NCI-H510A (cell line): ENCODE data around the gene ADPGK.
"Not testable (repeated sequence)": the region's sequence is repeated elsewhere in the genome, so short reads cannot be mapped to it uniquely, and the experiment has no call there.

Source experiments
- DNase-seq: peaks from one replicate; lab custom pipeline; 2025; lab: John Stamatoyannopoulos, UW

The ADPGK gene

GRCh38 chr15:72749700-72750099, 33.9 kb downstream of the ADPGK start:
- DNase-seq, result no peak

GRCh38 chr15:72740219-72740618, 43.3 kb downstream of the ADPGK start:
- DNase-seq, result no peak

- no peak for DNase-seq
These were observed 45.8 kb downstream of the ADPGK start for GRCh38 chr15:72737723-72738122.

GRCh38 chr15:72737061-72737460, 46.5 kb downstream of the ADPGK start:
- no peak for DNase-seq

GRCh38 chr15:72735111-72735510, 48.4 kb downstream of the ADPGK start:
- DNase-seq, result no peak

GRCh38 chr15:72733941-72734738, 49.4 kb downstream of the ADPGK start:
- DNase-seq, result no peak

- DNase-seq, result no peak
These were observed 51.0 kb downstream of the ADPGK start for GRCh38 chr15:72732516-72732915.

GRCh38 chr15:72732086-72732485, 51.5 kb downstream of the ADPGK start:
- no peak for DNase-seq

GRCh38 chr15:72728821-72729220, 54.7 kb downstream of the ADPGK start:
- DNase-seq, result no peak

- DNase-seq, result not testable (repeated sequence)
These were observed 55.3 kb downstream of the ADPGK start for GRCh38 chr15:72728249-72728648.

GRCh38 chr15:72727154-72727553, 56.4 kb downstream of the ADPGK start:
- DNase-seq, result no peak

GRCh38 chr15:72725851-72726250, 57.7 kb downstream of the ADPGK start:
- DNase-seq, result not testable (repeated sequence)

GRCh38 chr15:72725446-72725845, 58.1 kb downstream of the ADPGK start:
- DNase-seq, result no peak

- no peak for DNase-seq
These were observed 59.5 kb downstream of the ADPGK start for GRCh38 chr15:72724028-72724427.

GRCh38 chr15:72722071-72722696, 61.4 kb downstream of the ADPGK start:
- no peak for DNase-seq

- DNase-seq, result not testable (repeated sequence)
These were observed 74.8 kb downstream of the ADPGK start for GRCh38 chr15:72708551-72709303.

- no peak for DNase-seq
These were observed 77.3 kb downstream of the ADPGK start for GRCh38 chr15:72706266-72706665.
